NCI-H187 treated with DMSO at 0.1 percent for 48 hours (cell line): ENCODE measurements around the gene DAPL1.

Source experiments
- DNase-seq: peaks from one replicate; lab custom pipeline; 2025; lab: John Stamatoyannopoulos, UW

The DAPL1 gene

GRCh38 chr2:158777077-158777476 lies 18.0 kb upstream of the DAPL1 start:
- DNase-seq = no peak

- no peak for DNase-seq
These were observed 16.9 kb upstream of the DAPL1 start for GRCh38 chr2:158778243-158778642.

GRCh38 chr2:158779621-158780020 lies 15.5 kb upstream of the DAPL1 start:
- DNase-seq = no peak

DNA sequence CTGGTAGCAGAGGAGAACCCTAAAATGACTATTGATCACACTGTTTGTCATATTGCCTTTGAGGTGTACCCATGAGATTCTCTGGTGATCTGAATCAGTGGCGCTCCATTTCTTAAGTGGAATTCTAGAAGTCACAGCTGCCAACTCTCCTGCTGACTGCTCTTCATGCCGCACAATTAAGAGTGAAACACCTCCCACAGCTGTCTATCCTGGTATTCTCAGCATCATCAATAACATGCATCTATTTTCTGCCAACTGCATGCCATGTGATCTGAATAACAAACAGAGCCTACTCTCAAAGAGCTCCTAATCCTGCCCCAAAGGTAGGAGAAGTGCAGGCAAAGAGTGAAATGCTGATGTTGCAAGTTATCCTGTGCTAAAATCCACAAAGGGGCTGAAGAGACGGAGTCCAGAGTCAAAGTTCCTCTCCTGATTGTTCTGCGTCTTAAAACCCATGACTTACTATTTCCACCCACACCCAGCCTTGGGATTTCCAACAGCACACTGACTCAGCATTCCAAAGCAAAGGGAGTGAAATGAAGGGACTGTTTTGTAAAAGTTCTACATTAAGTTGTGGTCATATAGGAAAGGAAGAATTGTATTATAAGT lies 13.7 kb upstream of the DAPL1 start:
- DNase-seq = no peak

DNA sequence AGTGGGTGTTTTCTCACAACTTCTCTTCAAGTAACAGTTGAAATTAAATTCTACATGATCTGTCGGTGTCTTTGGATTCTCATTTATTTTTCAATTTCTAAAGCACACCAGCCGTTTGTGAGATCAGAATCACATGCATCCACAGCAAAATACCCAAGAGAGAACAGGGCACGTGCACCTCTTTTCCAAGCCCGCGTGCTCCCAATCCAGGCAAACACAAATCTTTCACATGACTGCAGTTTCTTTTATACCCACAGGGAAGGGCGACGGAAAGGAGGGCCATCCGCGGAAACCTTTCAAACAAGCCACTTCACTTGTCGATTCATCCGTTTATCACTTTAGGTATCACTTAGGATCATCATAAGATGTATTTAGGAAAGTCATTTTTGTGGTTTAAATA lies 13.0 kb upstream of the DAPL1 start:
- DNase-seq = no peak

- no peak for DNase-seq
These were observed 12.5 kb upstream of the DAPL1 start for GRCh38 chr2:158782616-158783015.

- no peak for DNase-seq
These were observed 11.2 kb upstream of the DAPL1 start for GRCh38 chr2:158783923-158784322.

- DNase-seq = no peak
These were observed 8.2 kb upstream of the DAPL1 start for GRCh38 chr2:158786897-158787296.

- no peak for DNase-seq
These were observed 6.2 kb upstream of the DAPL1 start for GRCh38 chr2:158788951-158789350.

- no peak for DNase-seq
These were observed 1.5 kb downstream of the DAPL1 start for GRCh38 chr2:158796652-158797051.

DNA sequence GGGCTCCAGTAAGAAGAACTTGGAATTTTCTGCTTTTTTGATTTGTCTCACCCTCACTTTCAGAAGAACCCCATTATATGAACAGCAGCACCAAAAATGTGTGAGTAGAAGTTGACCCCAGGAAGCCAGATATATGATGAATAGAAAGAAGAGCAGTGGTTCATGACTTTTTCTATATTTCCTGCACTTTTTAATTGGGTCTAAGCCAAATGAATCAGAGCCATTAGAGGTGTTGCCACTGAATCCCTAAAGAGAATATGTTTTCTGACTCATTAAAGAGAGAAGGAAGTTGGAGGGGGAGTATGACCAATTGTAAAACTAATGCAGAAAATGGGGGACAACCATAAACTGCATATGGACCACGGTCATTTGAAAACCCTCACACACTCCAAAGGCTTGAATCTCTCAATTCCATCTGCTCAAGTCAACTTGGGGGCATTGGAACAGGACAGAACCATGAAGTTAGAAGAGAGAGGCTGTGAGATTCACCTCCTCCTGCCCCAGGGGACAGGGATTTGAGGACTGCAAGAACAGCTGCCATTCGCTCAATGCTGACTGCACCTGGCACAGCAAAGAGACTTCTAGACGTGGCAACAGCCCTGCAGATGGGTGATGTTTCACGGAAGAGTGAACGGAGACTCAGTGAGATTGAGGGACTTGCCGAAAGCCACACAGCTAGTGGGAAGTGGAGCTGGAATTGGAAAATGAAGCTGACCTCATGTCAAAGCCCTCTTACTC lies 3.0 kb downstream of the DAPL1 start:
- DNase-seq = no peak

GRCh38 chr2:158799181-158799580 lies 4.1 kb downstream of the DAPL1 start:
- no peak for DNase-seq

DNA sequence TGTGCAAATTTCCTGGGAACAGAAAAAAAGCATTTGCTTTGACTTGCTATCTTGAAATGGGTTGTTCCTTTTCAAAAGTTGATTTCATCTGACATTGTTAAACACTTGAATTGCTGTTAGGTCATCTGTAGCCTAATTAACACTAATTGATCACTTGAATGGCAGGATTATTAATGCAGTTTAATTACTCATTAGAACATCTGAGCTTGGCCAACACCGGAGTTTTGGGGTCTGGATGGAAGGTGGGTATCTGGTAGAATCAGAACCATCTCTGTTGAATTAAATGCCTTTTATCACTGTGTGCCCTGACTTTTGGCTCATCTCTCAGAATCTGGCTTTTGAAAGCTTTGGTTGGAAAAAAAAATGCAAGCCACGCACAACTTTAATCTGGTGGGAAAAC lies 8.4 kb downstream of the DAPL1 start:
- no peak for DNase-seq

- DNase-seq = no peak
These were observed 10.1 kb downstream of the DAPL1 start for GRCh38 chr2:158805255-158805654.

- DNase-seq = no peak
These were observed 10.8 kb downstream of the DAPL1 start for GRCh38 chr2:158805936-158806335.

DNA sequence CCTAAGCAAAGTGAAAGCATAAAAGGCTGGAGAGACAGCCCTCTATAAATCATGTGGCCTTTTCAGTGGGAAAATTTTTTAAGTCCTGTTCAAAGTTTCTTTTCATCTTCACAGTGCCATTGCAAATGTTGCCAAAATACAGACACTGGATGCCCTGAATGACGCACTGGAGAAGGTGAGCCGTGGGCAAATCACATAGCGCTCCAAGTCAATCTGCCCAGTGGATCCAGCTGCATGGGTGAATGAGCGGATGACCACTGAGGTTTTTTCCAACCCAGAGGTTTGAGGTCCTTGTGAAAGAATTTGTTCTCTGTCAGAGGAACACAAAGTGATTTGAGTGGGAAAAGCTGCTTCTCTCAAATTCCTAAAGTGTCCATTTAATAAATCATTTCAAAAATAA lies 11.8 kb downstream of the DAPL1 start:
- no peak for DNase-seq

- DNase-seq = no peak
These were observed 13.3 kb downstream of the DAPL1 start for GRCh38 chr2:158808426-158808825.

GRCh38 chr2:158809816-158810215 lies 14.7 kb downstream of the DAPL1 start:
- DNase-seq = no peak

- DNase-seq = no peak
These were observed 15.8 kb downstream of the DAPL1 start for GRCh38 chr2:158810731-158811460.

- no peak for DNase-seq
These were observed 20.0 kb downstream of the DAPL1 start for GRCh38 chr2:158815166-158815565.

GRCh38 chr2:158815658-158816057 lies 20.5 kb downstream of the DAPL1 start:
- no peak for DNase-seq

DNA sequence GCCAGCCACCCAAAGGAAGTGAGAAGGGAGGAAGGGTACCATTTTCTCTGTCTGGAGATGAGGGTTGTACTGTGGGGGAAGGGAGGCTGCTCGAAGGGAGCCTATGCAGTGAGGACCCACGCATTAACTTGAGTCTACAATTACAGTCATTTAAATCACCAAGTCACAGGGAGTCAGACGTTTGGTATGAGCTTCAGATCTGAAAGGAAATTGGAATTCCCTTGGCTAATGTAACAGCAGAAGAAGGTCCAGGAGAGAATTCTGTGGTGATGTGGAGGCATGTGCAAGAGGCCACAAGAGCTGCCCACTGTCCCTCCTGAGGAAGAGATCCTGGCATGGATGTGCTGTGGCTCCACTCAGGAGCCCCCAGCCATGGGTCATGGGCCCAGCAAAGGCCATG lies 22.5 kb downstream of the DAPL1 start:
- no peak for DNase-seq

- DNase-seq = no peak
These were observed 23.4 kb downstream of the DAPL1 start for GRCh38 chr2:158818511-158818910.
